Panc1 (cell line): ENCODE measurements around the gene KCNMA1. TPM values are rescaled to one million over a fixed set of nuclear protein-coding genes. Genes with fewer than 3 reads are reported as not detected.

ENCODE experiments used
- ATAC-seq: fragments of 200-7000 bp; cut with Tn5 transposase; 2 replicates; pipeline ENCODE4 v1.9.1; 2020; ENCODE audit warnings: mild to moderate bottlenecking, moderate library complexity
- BruUV-seq: library from RNA; stranded (reverse); fragments of 400-500 nt; replicated peaks from 2 replicates; lab custom pipeline; 2021; lab: Mats Ljungman, UMichigan
- CTCF ChIA-PET: fragments of 300-600 bp; sonication (Branson Sonifier 250); formaldehyde crosslinking; loops from one replicate; lab custom pipeline; 2022; ENCODE audit warnings: antibody characterized with exemption; lab: Charles Lee
- POLR2A ChIA-PET: fragments of 300-600 bp; sonication (Branson Sonifier 250); formaldehyde crosslinking; loops from one replicate; lab custom pipeline; 2022; ENCODE audit warnings: antibody characterized with exemption; lab: Charles Lee
- DNase-seq: peaks from one replicate; pipeline ENCODE4 v3.0.0-alpha.2; 2010; ENCODE audit warnings: low read depth, low spot score
- H3K27ac ChIP-seq: 2 replicates; pipeline ENCODE4 v1.5.1; 2011; ENCODE audit warnings: mild to moderate bottlenecking, low read length, inconsistent platforms
- H3K27me3 ChIP-seq: fragments of 200-500 bp; sonication (Bioruptor generic); 2 replicates; pipeline ENCODE4 v1.6.0; 2014; ENCODE audit warnings: low read length, inconsistent platforms; ENCODE audit not compliant: control insufficient read depth, insufficient read depth
- H3K36me3 ChIP-seq: fragments of 200-500 bp; sonication (Bioruptor generic); 2 replicates; pipeline ENCODE4 v1.5.1; 2014; ENCODE audit warnings: inconsistent platforms, mild to moderate bottlenecking, low read length, moderate library complexity; ENCODE audit not compliant: control insufficient read depth, insufficient read depth
- H3K4me1 ChIP-seq: 2 replicates; pipeline ENCODE4 v1.5.1; 2011; ENCODE audit warnings: inconsistent platforms, mild to moderate bottlenecking, low read length, moderate library complexity; ENCODE audit not compliant: control insufficient read depth, insufficient read depth
- H3K4me3 ChIP-seq, 2 experiments: 2 replicates each; pipeline ENCODE4 v1.5.1; 2011 to 2012; ENCODE audit warnings: low read depth in 2 of 2, low read length in 2 of 2, mild to moderate bottlenecking in 2 of 2, inconsistent platforms in 1 of 2, moderate library complexity in 1 of 2
- H3K9me3 ChIP-seq: fragments of 200-500 bp; sonication (Bioruptor generic); 2 replicates; pipeline ENCODE4 v1.5.1; 2014; ENCODE audit warnings: low read depth, mild to moderate bottlenecking, inconsistent platforms, low read length, moderate library complexity; ENCODE audit not compliant: control insufficient read depth, insufficient read depth
- CTCF ChIP-seq: fragments of 450-650 bp; IDR thresholded peaks from 2 replicates; pipeline ENCODE4 v1.5.1; 2017; ENCODE audit warnings: mild to moderate bottlenecking
- POLR2AphosphoS5 ChIP-seq: IDR thresholded peaks from 2 replicates; pipeline ENCODE4 v1.6.1; 2012; ENCODE audit warnings: mild to moderate bottlenecking, low read depth, low read length, moderate library complexity
- REST ChIP-seq, 2 experiments: IDR thresholded peaks; 2 replicates each; pipeline ENCODE4 v1.6.1; 2011 to 2012; ENCODE audit warnings: low read depth in 2 of 2, control low read depth in 1 of 2, low read length in 1 of 2, mild to moderate bottlenecking in 1 of 2, moderate library complexity in 1 of 2; ENCODE audit not compliant: insufficient read depth in 1 of 2
- SIN3A ChIP-seq: IDR thresholded peaks from 2 replicates; pipeline ENCODE4 v1.6.1; 2012; ENCODE audit warnings: low read depth, mild to moderate bottlenecking, low read length, moderate library complexity, borderline replicate concordance; ENCODE audit not compliant: insufficient read depth
- TCF7L2 ChIP-seq: IDR thresholded peaks from 2 replicates; pipeline ENCODE4 v1.6.1; 2011; ENCODE audit warnings: mild to moderate bottlenecking, low read depth, low read length, inconsistent platforms
- in situ Hi-C: cut with HindIII; loops from 2 replicates; pipeline ENCODE4 v1.10.0; 2016; ENCODE audit warnings: low sequenced_read_pairs, low pct_unique_long_range_greater_than_20kb
- intact Hi-C: fragments of 100-400 bp; cut with micrococcal nuclease; formaldehyde crosslinking; loops from one replicate; pipeline ENCODE4 v1.10.0; 2022; ENCODE audit not compliant: unreplicated experiment
- total RNA-seq: library from RNA; stranded (reverse); gene quantifications from one replicate; pipeline ENCODE4 v1.2.1, GENCODE V29; 2021; ENCODE audit not compliant: unreplicated experiment

Gene KCNMA1
- total RNA-seq, 1 experiment from 2014 or later: 91.9 TPM

- ChIA-PET POLR2A (interaction anchor here (0.7 kb wide), 1 partner anchor 87 kb away, joined by 8 read pairs; no protein-coding TSS in a partner anchor), CTCF (no interaction called here)
- TF ChIP-seq CTCF (no peak), REST (IDR thresholded peaks at IDR 0.05; ENCODE audit: insufficient read depth in 1 of 2, low read depth in 2 of 2, low read length in 1 of 2) (no peak), TCF7L2 (no peak), SIN3A (no peak), POLR2AphosphoS5 (no peak)
- no peak for DNase-seq
- no peak overlapping the region for H3K4me3 ChIP-seq
- no TSS peak for BruUV-seq
- no peak overlapping the region for H3K27ac ChIP-seq
- in situ Hi-C loops: no loop called here
- H3K36me3 ChIP-seq: no peaks in the 10 kb centered on the region
- no peak for ATAC-seq
- H3K9me3 ChIP-seq: no peaks in the 10 kb centered on the region
- intact Hi-C loops: no loop called here
- no peaks in the 10 kb centered on the region for H3K4me1 ChIP-seq
- peaks cover 8% of the 10 kb centered on the region for H3K27me3 ChIP-seq
Observed at GRCh38 chr10:76868098-76868977, 769.3 kb downstream of the KCNMA1 start.

GRCh38 chr10:76866841-76867586 is 770.6 kb downstream of the KCNMA1 start:
- H3K9me3 ChIP-seq: no peaks in the 10 kb centered on the region
- no TSS peak for BruUV-seq
- peaks cover 8% of the 10 kb centered on the region for H3K27me3 ChIP-seq
- CTCF ChIA-PET: no interaction called here
- intact Hi-C loops: no loop called here
- in situ Hi-C loops: no loop called here
- TF ChIP-seq TCF7L2: no peak
- TF ChIP-seq REST (IDR thresholded peaks at IDR 0.05; ENCODE audit: insufficient read depth in 1 of 2, low read depth in 2 of 2, low read length in 1 of 2): no peak
- no peak for TF ChIP-seq SIN3A
- TF ChIP-seq POLR2AphosphoS5: no peak
- no peak for TF ChIP-seq CTCF
- H3K4me1 ChIP-seq: no peaks in the 10 kb centered on the region
- no peaks in the 10 kb centered on the region for H3K36me3 ChIP-seq
- H3K27ac ChIP-seq: no peak overlapping the region
- DNase-seq (no peak), ATAC-seq (no peak)
- POLR2A ChIA-PET: no interaction called here
- no peak overlapping the region for H3K4me3 ChIP-seq
